ENCODE data around the gene ELL.

- TF ChIP-seq POLR2AphosphoS5 (IDR thresholded peaks at IDR 0.05) (no peak), CTCF (IDR thresholded peaks at IDR 0.05) (no peak), POLR2A (IDR thresholded peaks at IDR 0.05) (no peak)
These were observed 8.0 kb downstream of the ELL start for GRCh38 chr19:18513868-18514267.

Measured in transverse colon (tissue), 4 donors.